Fibroblast of the aortic adventitia (primary cell): ENCODE measurements around the gene BRD7. TPM values are rescaled to one million over a fixed set of nuclear protein-coding genes. Genes with fewer than 3 reads are reported as not detected.
A peak's percentile ranks its signal among the peaks of the same experiment; 100 is the strongest.

ENCODE experiments used
- DNase-seq: peaks from one replicate; pipeline ENCODE4 v3.0.0-alpha.2; 2010; ENCODE audit warnings: low read depth
- H3K4me3 ChIP-seq: 2 replicates; pipeline ENCODE4 v1.5.1; 2011; ENCODE audit warnings: low read depth, mild to moderate bottlenecking, control low read depth, low read length, moderate library complexity
- total RNA-seq: library from RNA; depleted of rRNA; stranded (reverse); fragments of >200 nt; gene quantifications from 2 replicates; pipeline ENCODE4 v1.2.3, GENCODE V29; 2012; ENCODE audit warnings: low replicate concordance
- TF ChIP-seq, protein P1 (sequence below): IDR thresholded peaks from 2 replicates; pipeline ENCODE4 v1.5.1; 2011; ENCODE audit warnings: mild to moderate bottlenecking, low read length, control low read depth, inconsistent platforms; ENCODE audit not compliant: insufficient read depth

Gene BRD7
- total RNA-seq, 1 donor, result 34.0 TPM

DNA sequence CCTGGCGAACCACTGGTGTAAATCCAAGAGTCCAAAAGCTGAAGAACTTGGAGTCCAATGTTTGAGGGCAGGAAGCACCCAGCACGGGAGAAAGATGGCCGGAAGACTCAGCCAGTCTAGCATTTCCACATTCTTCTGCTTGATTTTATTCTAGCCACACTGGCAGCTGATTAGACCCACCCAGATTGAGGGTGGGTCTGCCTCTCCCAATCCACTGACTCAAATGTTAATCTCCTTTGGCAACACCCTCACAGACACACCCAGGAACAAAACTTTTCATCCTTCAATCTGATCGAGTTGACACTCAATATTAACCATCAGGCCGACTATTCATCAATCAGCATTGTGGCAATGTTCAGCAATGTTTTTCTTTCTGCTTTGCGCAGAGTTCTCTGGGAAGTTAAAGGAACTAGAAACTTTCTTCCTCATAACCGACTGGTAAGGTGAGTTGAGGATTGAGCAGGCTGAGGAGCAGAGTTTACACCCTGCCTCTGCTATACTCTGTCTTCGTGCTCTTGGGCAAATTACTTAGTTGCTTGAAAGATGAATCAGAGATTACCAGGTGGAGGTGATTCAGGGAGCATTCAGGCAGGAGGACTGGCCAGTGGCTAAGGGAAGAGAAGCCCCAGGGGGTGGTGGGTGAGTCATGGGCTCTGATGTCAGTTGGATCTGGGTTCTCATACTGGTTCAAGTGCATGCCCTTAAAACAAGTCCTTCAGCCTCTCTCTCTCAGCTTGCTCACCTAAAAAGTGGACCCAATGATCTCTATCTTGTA, 28.2 kb upstream of the BRD7 start:
- DNase-seq, result peak; percentile 19
- TF ChIP-seq, protein P1, sequence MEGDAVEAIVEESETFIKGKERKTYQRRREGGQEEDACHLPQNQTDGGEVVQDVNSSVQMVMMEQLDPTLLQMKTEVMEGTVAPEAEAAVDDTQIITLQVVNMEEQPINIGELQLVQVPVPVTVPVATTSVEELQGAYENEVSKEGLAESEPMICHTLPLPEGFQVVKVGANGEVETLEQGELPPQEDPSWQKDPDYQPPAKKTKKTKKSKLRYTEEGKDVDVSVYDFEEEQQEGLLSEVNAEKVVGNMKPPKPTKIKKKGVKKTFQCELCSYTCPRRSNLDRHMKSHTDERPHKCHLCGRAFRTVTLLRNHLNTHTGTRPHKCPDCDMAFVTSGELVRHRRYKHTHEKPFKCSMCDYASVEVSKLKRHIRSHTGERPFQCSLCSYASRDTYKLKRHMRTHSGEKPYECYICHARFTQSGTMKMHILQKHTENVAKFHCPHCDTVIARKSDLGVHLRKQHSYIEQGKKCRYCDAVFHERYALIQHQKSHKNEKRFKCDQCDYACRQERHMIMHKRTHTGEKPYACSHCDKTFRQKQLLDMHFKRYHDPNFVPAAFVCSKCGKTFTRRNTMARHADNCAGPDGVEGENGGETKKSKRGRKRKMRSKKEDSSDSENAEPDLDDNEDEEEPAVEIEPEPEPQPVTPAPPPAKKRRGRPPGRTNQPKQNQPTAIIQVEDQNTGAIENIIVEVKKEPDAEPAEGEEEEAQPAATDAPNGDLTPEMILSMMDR, result no peak
- no peak overlapping the region for H3K4me3 ChIP-seq

DNA sequence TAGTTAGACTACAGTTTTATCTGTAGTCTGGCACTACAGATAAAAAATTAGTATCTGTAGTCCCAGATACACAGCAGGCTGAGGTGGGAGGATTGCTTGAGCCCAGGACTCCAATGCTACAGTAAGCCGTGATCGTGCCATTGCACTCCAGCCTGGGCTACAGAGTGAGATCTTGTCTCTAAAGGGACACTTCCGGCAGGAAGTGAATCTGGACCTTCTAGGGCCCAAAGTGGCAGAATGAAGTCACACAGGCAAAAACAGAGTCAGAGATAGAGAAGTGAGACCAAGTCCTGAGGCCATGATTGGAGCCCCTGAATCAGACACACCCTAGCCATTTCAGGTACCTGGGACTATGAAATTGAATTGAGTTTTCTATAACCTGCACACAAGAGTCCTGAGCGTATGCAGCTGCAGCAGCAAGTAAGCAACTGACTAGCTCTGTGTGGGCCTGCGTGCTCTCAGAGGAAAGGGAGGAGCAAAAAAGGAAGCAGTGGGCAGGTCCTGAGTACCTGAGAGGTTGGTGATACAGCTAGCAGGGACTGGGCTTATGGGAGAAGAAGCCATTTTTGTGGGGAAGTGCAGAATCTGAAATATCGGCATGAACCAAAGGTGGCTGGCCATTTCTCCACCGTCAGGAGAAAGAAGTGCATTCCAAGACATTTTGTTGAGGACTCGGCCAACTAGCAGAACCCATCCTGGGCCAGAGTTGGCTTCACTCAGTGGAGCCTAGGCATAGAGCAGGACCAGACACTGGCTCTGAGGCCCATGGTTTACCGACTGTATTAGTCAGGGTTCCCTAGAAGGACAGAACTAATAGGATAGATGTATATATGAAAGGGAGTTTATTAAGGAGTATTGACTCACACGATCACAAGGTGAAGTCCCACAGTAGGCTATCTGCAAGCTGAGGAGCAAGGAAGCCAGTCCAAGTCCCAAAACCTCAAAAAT, 27.2 kb upstream of the BRD7 start:
- H3K4me3 ChIP-seq, result no peak overlapping the region
- TF ChIP-seq, protein P1, result no peak

GRCh38 chr16:50393858-50394802, 25.3 kb upstream of the BRD7 start:
- H3K4me3 ChIP-seq, result no peak overlapping the region
- no peak for DNase-seq
- TF ChIP-seq, protein P1, result no peak

More for the DNA sequence above, 27.2 kb upstream of the BRD7 start:
- DNase-seq, result no peak

DNA sequence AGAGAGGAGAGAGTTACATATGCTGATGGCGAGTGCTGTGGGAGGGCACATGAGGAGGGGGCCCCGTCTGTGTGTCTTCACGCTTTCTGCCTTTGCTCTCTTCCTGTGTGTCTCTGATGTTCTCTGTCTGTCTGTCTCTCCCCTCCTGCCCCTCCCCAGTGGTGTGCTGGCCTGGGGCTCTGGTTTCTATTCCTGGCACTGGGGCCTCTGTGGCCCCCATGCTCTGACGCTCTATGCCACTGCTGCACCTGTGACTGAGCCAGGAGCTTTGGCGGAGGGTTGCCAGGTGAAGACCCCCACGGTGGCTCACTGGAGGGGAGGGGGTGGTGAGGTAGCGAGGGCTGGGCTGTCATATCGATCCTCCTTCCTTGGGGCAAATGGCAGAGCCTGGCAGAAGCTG, 24.6 kb upstream of the BRD7 start:
- no peak for DNase-seq
- TF ChIP-seq, protein P1, result no peak
- no peak overlapping the region for H3K4me3 ChIP-seq

DNA sequence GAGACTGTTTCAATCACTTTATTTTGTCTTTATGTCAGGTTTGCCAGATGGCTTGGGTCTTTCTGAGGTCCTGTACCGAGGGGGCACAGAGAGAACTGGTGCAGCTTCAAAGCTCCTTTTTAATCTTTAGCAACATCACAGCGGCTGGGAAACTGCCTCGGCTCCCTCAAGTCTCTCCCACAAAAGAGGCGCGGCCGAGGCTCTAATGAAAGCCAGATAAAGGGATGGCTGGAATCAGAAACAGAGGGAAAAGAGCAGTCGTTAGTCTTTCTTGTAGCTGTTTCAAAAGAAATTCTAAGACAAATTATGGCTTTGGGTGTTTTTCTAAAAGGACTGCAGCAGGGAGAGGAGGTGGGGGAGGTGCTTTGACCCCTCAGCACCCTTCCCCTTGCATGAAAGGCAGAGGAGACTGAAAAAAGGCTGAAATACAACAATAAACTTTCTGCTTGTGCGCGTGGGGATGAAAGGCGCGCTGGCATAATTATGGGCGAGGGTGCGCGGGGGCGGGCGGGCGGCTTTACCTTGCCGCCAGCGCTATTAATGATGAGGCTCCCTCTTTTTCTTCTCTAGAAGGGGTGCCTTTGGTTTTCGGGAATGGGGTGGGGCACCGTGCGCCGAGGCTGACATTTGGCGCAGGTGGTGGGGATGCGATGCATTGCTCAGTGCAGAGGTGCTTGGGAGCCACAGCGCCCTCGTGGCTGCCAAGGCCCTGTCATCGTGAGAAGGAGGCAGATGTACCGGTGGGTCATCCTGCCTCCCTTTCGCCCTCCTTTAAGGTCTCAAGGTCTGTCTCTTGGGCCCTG, 22.3 kb upstream of the BRD7 start:
- TF ChIP-seq, protein P1, result no peak
- H3K4me3 ChIP-seq, result no peak overlapping the region
- DNase-seq, result no peak

- TF ChIP-seq, protein P1, result no peak
- no peak overlapping the region for H3K4me3 ChIP-seq
- DNase-seq, result no peak
Observed at GRCh38 chr16:50390371-50390771, 21.6 kb upstream of the BRD7 start.
